H1 (cell line): Measurements from ENCODE around the gene HDAC10. TPM values are rescaled to one million over a fixed set of nuclear protein-coding genes. Genes with fewer than 3 reads are reported as not detected.

Source experiments
- CTCF ChIA-PET: fragments of 300-600 bp; sonication (Branson Sonifier 250); formaldehyde crosslinking; loops from one replicate; lab custom pipeline; 2021; ENCODE audit not compliant: partially characterized antibody; lab: Charles Lee
- POLR2A ChIA-PET: fragments of 300-600 bp; sonication (Branson Sonifier 250); formaldehyde crosslinking; loops from one replicate; lab custom pipeline; 2021; ENCODE audit warnings: inconsistent platforms; ENCODE audit not compliant: partially characterized antibody; lab: Charles Lee
- DNase-seq, 2 experiments: peaks; one replicate each; pipeline versions ENCODE4 v3.0.0 to v3.0.0-alpha.2; 2010 to 2022; ENCODE audit warnings: low spot score in 2 of 2, low read depth in 1 of 2, mixed read lengths in 1 of 2
- FAIRE-seq: peaks from 2 replicates; lab custom pipeline; 2011; peaks lifted over from hg19 to GRCh38; lab: Jason Lieb, UNC
- H2AFZ ChIP-seq: 2 replicates; pipeline ENCODE4 v1.8.1; 2012; ENCODE audit warnings: low read length, inconsistent platforms
- H2AK5ac ChIP-seq: 2 replicates; pipeline ENCODE4 v1.6.1; 2013; ENCODE audit warnings: low read depth, low read length
- H2BK120ac ChIP-seq: replicated peaks from 2 replicates; pipeline ENCODE3; 2013; ENCODE audit warnings: low read depth, low read length, inconsistent platforms
- H2BK12ac ChIP-seq: 2 replicates; pipeline ENCODE4 v1.6.1; 2013; ENCODE audit warnings: low read depth, low read length
- H2BK15ac ChIP-seq: 2 replicates; pipeline ENCODE4 v1.6.1; 2013; ENCODE audit warnings: low read length
- H2BK20ac ChIP-seq: 2 replicates; pipeline ENCODE4 v1.6.1; 2013; ENCODE audit warnings: low read length
- H2BK5ac ChIP-seq: 2 replicates; pipeline ENCODE4 v1.6.1; 2013; ENCODE audit warnings: low read depth, low read length
- H3K14ac ChIP-seq: 2 replicates; pipeline ENCODE4 v1.6.1; 2013; ENCODE audit warnings: inconsistent platforms; ENCODE audit not compliant: insufficient read length
- H3K18ac ChIP-seq: 2 replicates; pipeline ENCODE4 v1.6.1; 2013; ENCODE audit warnings: low read length; ENCODE audit errors: extremely low read depth
- H3K23ac ChIP-seq: 2 replicates; pipeline ENCODE4 v1.6.1; 2013; ENCODE audit warnings: inconsistent platforms; ENCODE audit not compliant: insufficient read length
- H3K23me2 ChIP-seq: 2 replicates; pipeline ENCODE4 v1.6.1; 2013; ENCODE audit warnings: low read depth, low read length
- H3K27ac ChIP-seq: 2 replicates; pipeline ENCODE4 v1.6.1; 2011; ENCODE audit warnings: low read depth, low read length, inconsistent platforms
- H3K27me3 ChIP-seq, 4 experiments: replicated peaks in 1 of 4; 1 replicate in 1 of 4; 2 replicates in 3 of 4; pipeline versions ENCODE4 v1.6.1 to v1.8.1; 2011 to 2013; ENCODE audit warnings: low read length in 3 of 4, mild to moderate bottlenecking in 3 of 4, inconsistent platforms in 2 of 4, mixed read lengths in 2 of 4, moderate library complexity in 1 of 4; ENCODE audit not compliant: control insufficient read depth in 3 of 4, insufficient read depth in 3 of 4; ENCODE audit errors: extremely low read depth in 1 of 4
- H3K36me3 ChIP-seq, 4 experiments: 2 replicates each; pipeline versions ENCODE4 v1.6.1 to v1.8.1; 2011 to 2013; ENCODE audit warnings: mild to moderate bottlenecking in 4 of 4, low read length in 3 of 4, moderate library complexity in 2 of 4, control low read depth in 1 of 4, inconsistent platforms in 1 of 4; ENCODE audit not compliant: insufficient read depth in 4 of 4, control insufficient read depth in 2 of 4
- H3K4ac ChIP-seq: replicated peaks from 2 replicates; pipeline ENCODE3; 2013; ENCODE audit warnings: low read length, low read depth, mixed read lengths, inconsistent platforms; ENCODE audit not compliant: insufficient read length
- H3K4me1 ChIP-seq, 4 experiments: replicated peaks in 1 of 4; 1 replicate in 1 of 4; 2 replicates in 3 of 4; pipeline versions ENCODE4 v1.6.1 to v1.8.1; 2011 to 2013; ENCODE audit warnings: low read length in 3 of 4, inconsistent platforms in 2 of 4, mixed read lengths in 1 of 4; ENCODE audit not compliant: insufficient read depth in 4 of 4, control insufficient read depth in 3 of 4
- H3K4me2 ChIP-seq, 2 experiments: 2 replicates each; pipeline versions ENCODE4 v1.6.1 to v1.8.1; 2011 to 2013; ENCODE audit warnings: low read depth in 2 of 2, low read length in 2 of 2, control low read depth in 1 of 2, inconsistent platforms in 1 of 2, mild to moderate bottlenecking in 1 of 2; ENCODE audit not compliant: insufficient read depth in 1 of 2
- H3K4me3 ChIP-seq, 4 experiments: fragments of 200-600, 300-600 bp in 1 of 4; sonication (generic), shearing (Covaris generic), sonication (Bioruptor Twin) in 1 of 4; 2 replicates each; pipeline versions ENCODE4 v1.5.1 to v1.8.1; 2011 to 2016; ENCODE audit warnings: low read length in 4 of 4, low read depth in 3 of 4, control low read depth in 2 of 4, inconsistent platforms in 2 of 4, mild to moderate bottlenecking in 2 of 4, mixed read lengths in 1 of 4, moderate library complexity in 1 of 4; ENCODE audit not compliant: insufficient read depth in 2 of 4; ENCODE audit errors: extremely low read depth in 1 of 4
- H3K56ac ChIP-seq: replicated peaks from 2 replicates; pipeline ENCODE3; 2013; ENCODE audit warnings: low read depth, mild to moderate bottlenecking, mixed read lengths, low read length, inconsistent platforms; ENCODE audit not compliant: insufficient read length
- H3K79me1 ChIP-seq: 2 replicates; pipeline ENCODE4 v1.6.1; 2013; ENCODE audit warnings: low read depth, low read length, control low read depth
- H3K79me2 ChIP-seq, 2 experiments: 2 replicates each; pipeline versions ENCODE4 v1.6.1 to v1.8.1; 2012 to 2013; ENCODE audit warnings: low read length in 2 of 2, mild to moderate bottlenecking in 2 of 2, inconsistent platforms in 1 of 2; ENCODE audit not compliant: insufficient read depth in 2 of 2, control insufficient read depth in 1 of 2
- H3K9ac ChIP-seq, 4 experiments: replicated peaks in 1 of 4; 1 replicate in 1 of 4; 2 replicates in 3 of 4; pipeline versions ENCODE4 v1.6.1 to v1.8.1; 2011 to 2013; ENCODE audit warnings: low read depth in 3 of 4, low read length in 3 of 4, control low read depth in 2 of 4, mild to moderate bottlenecking in 2 of 4, moderate library complexity in 2 of 4, inconsistent platforms in 1 of 4; ENCODE audit errors: extremely low read depth in 1 of 4
- H3K9me3 ChIP-seq, 2 experiments: 2 replicates each; pipeline versions ENCODE4 v1.6.1 to v1.8.1; 2012 to 2013; ENCODE audit warnings: mild to moderate bottlenecking in 2 of 2, moderate library complexity in 2 of 2, control low read depth in 1 of 2, inconsistent platforms in 1 of 2, low read depth in 1 of 2, low read length in 1 of 2, mixed read lengths in 1 of 2; ENCODE audit not compliant: insufficient read depth in 2 of 2
- H4K20me1 ChIP-seq, 2 experiments: replicated peaks in 1 of 2; 2 replicates each; pipeline versions ENCODE3 to v1.8.1; 2011 to 2013; ENCODE audit warnings: inconsistent platforms in 2 of 2, low read length in 2 of 2, mild to moderate bottlenecking in 1 of 2; ENCODE audit not compliant: insufficient read depth in 2 of 2, control insufficient read depth in 1 of 2
- H4K5ac ChIP-seq: 2 replicates; pipeline ENCODE4 v1.6.1; 2013; ENCODE audit warnings: low read length, low read depth, mixed read lengths, inconsistent platforms; ENCODE audit not compliant: insufficient read length
- H4K8ac ChIP-seq: 2 replicates; pipeline ENCODE4 v1.8.0; 2013; ENCODE audit warnings: mild to moderate bottlenecking, moderate library complexity, low read length, inconsistent platforms; ENCODE audit not compliant: insufficient read depth; ENCODE audit errors: extremely low read depth
- H4K91ac ChIP-seq: replicated peaks from 2 replicates; pipeline ENCODE3; 2013; ENCODE audit warnings: low read length, mixed read lengths, inconsistent platforms; ENCODE audit not compliant: insufficient read length
- CBX8 ChIP-seq: fragments of 300-800, 300-1000 bp; sonication (generic); IDR thresholded peaks from 2 replicates; pipeline ENCODE4 v1.7.1; 2016; ENCODE audit warnings: low read depth, low read length, borderline replicate concordance
- CEBPB ChIP-seq: IDR thresholded peaks from 2 replicates; pipeline ENCODE4 v1.6.1; 2012; ENCODE audit warnings: low read depth, low read length
- CHD1 ChIP-seq: IDR thresholded peaks from 2 replicates; pipeline ENCODE4 v1.6.1; 2012; ENCODE audit warnings: low read depth, low read length, improper control_type of control experiment
- EGR1 ChIP-seq: IDR thresholded peaks from 2 replicates; pipeline ENCODE4 v1.6.1; 2011; ENCODE audit warnings: low read depth, low read length, borderline replicate concordance
- JUN ChIP-seq: IDR thresholded peaks from 2 replicates; pipeline ENCODE4 v1.6.1; 2011; ENCODE audit warnings: low read depth, mild to moderate bottlenecking, improper control_type of control experiment, low read length
- POU5F1 ChIP-seq: IDR thresholded peaks from 2 replicates; pipeline ENCODE4 v1.6.1; 2011; ENCODE audit warnings: low read depth, mild to moderate bottlenecking, low read length, moderate library complexity
- SP1 ChIP-seq: IDR thresholded peaks from 2 replicates; pipeline ENCODE4 v1.6.1; 2011; ENCODE audit warnings: low read depth, low read length
- SP4 ChIP-seq: IDR thresholded peaks from 2 replicates; pipeline ENCODE4 v1.6.1; 2012; ENCODE audit warnings: low read length, inconsistent platforms
- ZNF274 ChIP-seq: IDR thresholded peaks from 2 replicates; pipeline ENCODE4 v1.7.0; 2012; ENCODE audit warnings: low read length, borderline replicate concordance; ENCODE audit errors: extremely low read depth
- WGBS, 2 experiments: shearing (Covaris generic) in 1 of 2; methylation state at CpG; one replicate each; pipeline versions ENCODE4 v1.1.6 to v1.1.7; 2013 to 2015; ENCODE audit warnings: low lambda C conversion rate in 2 of 2, mixed read lengths in 2 of 2, inconsistent platforms in 1 of 2, low coverage in 1 of 2, missing lambda C conversion rate in 1 of 2; ENCODE audit not compliant: insufficient replicate concordance in 2 of 2, insufficient coverage in 1 of 2, insufficient read length in 1 of 2; ENCODE audit errors: extremely low coverage in 1 of 2, missing lambda C conversion rate in 1 of 2; 5-methylcytosine and 5-hydroxymethylcytosine counted together
- polyA plus RNA-seq, 7 experiments: library from polyadenylated mRNA; depleted of rRNA in 3 of 7; stranded (reverse) in 5 of 7; unstranded in 2 of 7; fragments of >200 nt in 5 of 7; fragments of 200-250 nt in 2 of 7; gene quantifications; 1 replicate in 5 of 7; 2 replicates in 1 of 7; 4 replicates in 1 of 7; pipeline versions ENCODE4 v1.2.1 to v1.2.3, GENCODE V29; 2011 to 2013; ENCODE audit warnings: missing spikeins in 2 of 7, mixed read lengths in 2 of 7
- total RNA-seq: library from RNA; stranded (reverse); fragmentation: NEBNext Ultra II Directional; extraction: Animal tissue kit (Norgen Biotek cat#: 25700); gene quantifications from 2 replicates; pipeline ENCODE4 v1.2.1, GENCODE V29; 2021

HDAC10 gene
- total and polyA plus RNA-seq, 2 of the 8 experiments (the other 6 are each of a cell fraction or from before 2014, with no cell fraction given) = 11.2 to 26.4 TPM

GRCh38 chr22:50284479-50284878 is 33.4 kb upstream of the HDAC10 start:
- Histone ChIP-seq H4K91ac (no peak overlapping the region), H3K4me1 (peaks cover 0 to 2% (median 0%) of the 10 kb centered on the region in 4 experiments; a peak in 2 of 7 replicates), H3K27me3 (no peaks in the 10 kb centered on the region), H3K36me3 (peaks cover 17 to 83% (median 24%) of the 10 kb centered on the region in 4 experiments), H4K8ac (no peak overlapping the region), H2BK12ac (no peak overlapping the region), H3K23ac (no peak overlapping the region), H3K4ac (no peak overlapping the region), H3K9me3 (no peaks in the 10 kb centered on the region; a peak in 1 of 4 replicates), H3K79me1 (no peaks in the 10 kb centered on the region), H2BK15ac (no peak overlapping the region), H3K18ac (no peak overlapping the region), H3K56ac (no peak overlapping the region), H4K20me1 (peaks cover 2 to 13% of the 10 kb centered on the region in 2 experiments), H4K5ac (no peak overlapping the region), H3K14ac (no peak overlapping the region), H3K9ac (no peak overlapping the region), H3K4me3 (no peak overlapping the region), H2BK20ac (no peak overlapping the region), H3K4me2 (no peak overlapping the region), H3K79me2 (no peaks in the 10 kb centered on the region), H3K27ac (no peak overlapping the region), H2BK120ac (no peak overlapping the region), H2BK5ac (no peak overlapping the region), H2AK5ac (no peak overlapping the region), H3K23me2 (no peaks in the 10 kb centered on the region), H2AFZ (no peak overlapping the region)
- 94% methylated on average over 11 of the region's 13 CpGs; no CpG with 5 or more reads in 1 of the 2 experiments for WGBS, 2 experiments
- ChIA-PET CTCF (interaction anchor here (2.2 kb wide), 1 partner anchor 57 kb away, joined by 5 read pairs; no protein-coding TSS in a partner anchor), POLR2A (no interaction called here)
- no peak for TF ChIP-seq CEBPB
- TF ChIP-seq SP4 = no peak
- TF ChIP-seq SP1 = no peak
- no peak for TF ChIP-seq POU5F1
- no peak for TF ChIP-seq CHD1
- no peak for TF ChIP-seq JUN
- TF ChIP-seq EGR1 = no peak
- no peak for TF ChIP-seq CBX8
- TF ChIP-seq ZNF274 = no peak
- DNase-seq (no peak), FAIRE-seq (no peak)
